AG10803 (cell line): Measurements from ENCODE around the gene RAB33B.

Experiments used
- DNase-seq: peaks from one replicate; pipeline ENCODE4 v3.0.0; 2010; ENCODE audit warnings: low read depth
- H3K4me3 ChIP-seq: 2 replicates; pipeline ENCODE4 v1.5.1; 2011; ENCODE audit warnings: mild to moderate bottlenecking, low read length, control low read depth
- TF ChIP-seq, protein P1 (sequence below): conservative IDR thresholded peaks from 2 replicates; pipeline ENCODE4 v1.5.1; 2011; ENCODE audit warnings: mild to moderate bottlenecking, low read length, control low read depth, inconsistent platforms

Gene RAB33B

DNA sequence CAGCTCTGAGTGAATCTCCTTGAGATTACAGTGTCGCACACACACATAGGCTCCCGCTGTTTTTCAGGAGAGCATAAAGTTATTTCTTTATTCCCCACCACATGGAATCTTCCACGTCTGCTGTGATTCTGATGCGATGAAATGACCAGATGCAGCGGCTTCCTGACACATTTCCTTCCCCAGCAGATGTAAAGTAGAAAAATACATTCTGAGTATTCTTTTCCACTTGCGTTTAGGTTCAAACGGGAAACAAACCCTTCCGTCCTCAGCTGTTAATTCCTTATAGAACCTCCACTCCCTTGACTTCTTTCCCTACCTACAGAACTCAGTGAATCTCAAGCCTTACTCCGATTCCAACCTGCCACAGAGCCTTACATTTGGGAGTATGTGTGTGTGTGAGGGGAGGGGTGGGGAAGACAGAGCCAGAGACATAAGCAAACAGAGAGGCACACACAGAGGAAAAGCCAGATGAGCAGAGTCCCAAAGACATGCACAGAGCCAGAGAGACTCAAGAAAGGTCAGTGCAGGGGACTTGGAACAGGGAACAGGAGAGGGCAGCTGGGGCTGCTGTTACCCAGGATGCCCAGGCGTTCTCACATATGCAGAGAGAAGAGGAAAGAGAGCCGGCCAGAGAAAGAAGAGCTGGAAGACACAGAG, 54.8 kb downstream of the RAB33B start:
- no peak for DNase-seq
- TF ChIP-seq, protein P1, sequence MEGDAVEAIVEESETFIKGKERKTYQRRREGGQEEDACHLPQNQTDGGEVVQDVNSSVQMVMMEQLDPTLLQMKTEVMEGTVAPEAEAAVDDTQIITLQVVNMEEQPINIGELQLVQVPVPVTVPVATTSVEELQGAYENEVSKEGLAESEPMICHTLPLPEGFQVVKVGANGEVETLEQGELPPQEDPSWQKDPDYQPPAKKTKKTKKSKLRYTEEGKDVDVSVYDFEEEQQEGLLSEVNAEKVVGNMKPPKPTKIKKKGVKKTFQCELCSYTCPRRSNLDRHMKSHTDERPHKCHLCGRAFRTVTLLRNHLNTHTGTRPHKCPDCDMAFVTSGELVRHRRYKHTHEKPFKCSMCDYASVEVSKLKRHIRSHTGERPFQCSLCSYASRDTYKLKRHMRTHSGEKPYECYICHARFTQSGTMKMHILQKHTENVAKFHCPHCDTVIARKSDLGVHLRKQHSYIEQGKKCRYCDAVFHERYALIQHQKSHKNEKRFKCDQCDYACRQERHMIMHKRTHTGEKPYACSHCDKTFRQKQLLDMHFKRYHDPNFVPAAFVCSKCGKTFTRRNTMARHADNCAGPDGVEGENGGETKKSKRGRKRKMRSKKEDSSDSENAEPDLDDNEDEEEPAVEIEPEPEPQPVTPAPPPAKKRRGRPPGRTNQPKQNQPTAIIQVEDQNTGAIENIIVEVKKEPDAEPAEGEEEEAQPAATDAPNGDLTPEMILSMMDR = no peak
- no peak overlapping the region for H3K4me3 ChIP-seq

DNA sequence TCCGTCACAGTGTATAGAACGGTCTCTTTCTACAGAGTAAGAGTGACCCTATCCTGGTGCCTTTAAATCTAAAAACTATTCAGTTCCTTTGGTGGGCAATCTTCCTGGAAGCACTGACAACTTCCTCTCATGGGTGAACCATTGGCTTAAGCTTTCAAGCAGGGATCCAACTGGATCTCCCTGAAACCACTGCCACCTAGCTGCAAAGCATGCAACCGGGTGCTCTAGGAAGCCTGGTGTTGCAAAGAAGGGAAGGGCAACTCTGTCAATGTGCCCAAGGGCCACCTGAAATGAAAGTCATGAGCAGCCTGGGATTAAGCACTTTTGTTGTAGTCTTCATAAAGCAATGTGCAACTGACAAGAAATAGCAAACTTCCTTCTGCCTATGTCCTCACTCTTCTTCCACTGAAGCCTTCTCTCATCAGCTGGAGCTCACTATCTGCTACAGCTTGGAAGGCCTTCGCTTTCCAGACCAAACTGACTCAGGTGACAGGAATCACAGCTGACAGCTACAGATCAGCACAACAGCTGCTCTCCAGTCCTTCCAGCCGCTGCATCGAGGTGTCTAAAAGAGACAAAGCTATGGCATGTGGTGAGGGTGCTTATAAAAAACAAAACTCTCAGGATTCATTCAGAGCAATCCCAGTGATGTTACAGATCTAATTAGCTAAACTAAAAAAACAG, 55.9 kb downstream of the RAB33B start:
- no peak overlapping the region for H3K4me3 ChIP-seq
- TF ChIP-seq, protein P1 = peak; percentile 32; the same call in 1 of the 2 replicates
- DNase-seq = no peak

DNA sequence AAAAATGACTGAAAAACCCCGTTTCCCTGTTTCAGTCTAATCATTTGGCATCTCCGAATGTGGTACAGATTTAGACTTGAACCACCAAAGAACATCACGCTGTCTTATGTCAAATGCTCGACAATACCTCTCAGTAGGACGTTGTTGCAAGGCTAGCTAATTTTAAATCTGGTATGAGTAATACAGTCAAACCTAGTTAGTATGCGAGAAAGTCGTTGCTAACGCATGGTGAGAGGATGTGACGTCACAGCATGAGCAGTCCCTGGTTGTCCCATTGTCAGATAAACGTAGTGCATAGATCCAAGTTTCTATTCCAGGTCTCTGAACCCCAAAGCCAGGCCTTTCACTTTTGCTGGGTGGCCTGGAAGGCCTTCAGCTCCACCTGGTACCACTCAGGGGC, 57.4 kb downstream of the RAB33B start:
- H3K4me3 ChIP-seq = no peak overlapping the region
- TF ChIP-seq, protein P1 = no peak
- DNase-seq = no peak

DNA sequence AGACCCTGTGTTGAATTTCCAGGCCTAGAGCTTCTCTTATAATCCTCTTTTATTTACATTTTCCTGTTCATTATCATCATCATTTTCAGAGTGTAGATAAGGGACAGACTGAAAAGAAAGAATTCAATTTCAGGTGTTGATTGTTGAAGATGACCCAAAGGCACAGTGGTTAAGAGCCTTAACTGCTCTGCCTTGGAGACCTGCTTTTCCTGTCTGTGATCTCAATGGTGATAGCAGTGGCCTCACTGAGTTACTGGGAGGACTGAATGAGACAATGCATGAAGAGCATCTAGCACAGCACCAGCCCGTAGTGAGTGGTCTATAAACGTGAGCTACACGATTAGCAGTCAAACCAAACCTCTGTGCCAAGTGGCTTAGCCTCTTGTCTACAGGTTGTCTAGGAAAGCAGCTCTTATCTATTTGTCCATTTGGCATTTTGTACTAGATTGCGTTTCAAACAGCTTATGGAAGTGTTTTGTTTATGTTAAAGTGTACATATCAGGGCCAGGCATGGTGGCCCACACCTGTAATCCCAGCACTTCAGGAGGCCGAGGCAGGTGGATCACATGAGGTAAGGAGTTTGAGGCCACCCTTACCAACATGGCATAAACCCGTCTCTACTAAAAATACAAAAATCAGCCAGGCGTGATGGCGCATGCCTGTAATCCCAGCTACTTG, 60.6 kb downstream of the RAB33B start:
- no peak for DNase-seq
- TF ChIP-seq, protein P1 = no peak
- no peak overlapping the region for H3K4me3 ChIP-seq

DNA sequence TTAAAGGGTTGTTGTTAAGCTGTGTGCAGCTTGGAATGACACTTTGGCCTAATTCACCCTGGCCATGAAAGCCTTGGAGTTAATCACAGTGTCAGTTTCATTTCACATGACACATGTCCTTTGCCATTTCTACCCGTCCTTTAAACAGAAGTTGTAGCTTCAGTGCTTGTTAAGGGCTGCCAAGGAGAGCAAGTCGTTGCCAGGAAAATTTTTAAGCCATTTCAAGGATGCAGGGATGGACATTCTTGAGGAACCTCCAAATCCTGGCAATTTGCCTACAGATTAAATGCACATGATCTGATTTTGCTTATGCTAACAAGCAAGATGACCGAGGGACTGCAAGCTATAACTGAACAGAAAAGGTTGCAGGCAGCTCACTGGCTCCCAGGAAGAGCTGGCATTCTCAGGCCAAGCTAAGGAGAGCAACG, 61.6 kb downstream of the RAB33B start:
- H3K4me3 ChIP-seq = no peak overlapping the region
- peak; percentile 49 for DNase-seq
- TF ChIP-seq, protein P1 = no peak

DNA sequence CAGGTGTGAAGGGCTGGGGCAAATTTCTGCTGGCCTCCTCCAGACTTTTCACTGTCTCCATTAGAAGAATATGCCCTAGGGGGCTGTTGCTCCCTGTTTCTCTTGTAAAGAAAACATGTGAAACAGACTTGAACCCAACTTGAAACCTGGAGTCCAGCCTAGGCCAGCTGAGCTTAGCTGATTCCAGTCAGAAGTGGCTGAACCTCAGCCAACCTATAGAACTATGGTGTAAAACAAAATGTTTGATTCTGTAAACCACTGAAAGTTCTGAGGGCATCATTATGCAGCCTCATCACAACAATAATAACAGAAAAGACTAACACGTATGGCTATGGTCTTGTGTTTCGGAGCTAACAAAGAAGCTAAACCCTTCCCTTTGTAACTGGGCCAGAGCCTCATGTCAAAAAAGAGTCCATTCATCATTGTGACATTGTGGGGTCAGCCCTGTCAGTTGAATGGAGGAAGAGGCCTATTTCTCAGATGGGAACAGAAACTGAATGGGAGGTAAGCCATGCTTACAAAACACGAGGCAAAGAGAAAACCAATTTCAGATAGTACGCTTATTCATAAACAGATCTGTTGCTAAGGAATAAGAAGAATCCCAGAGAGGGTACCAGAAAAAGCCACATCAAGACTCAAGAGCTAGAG, 68.0 kb downstream of the RAB33B start:
- no peak overlapping the region for H3K4me3 ChIP-seq
- TF ChIP-seq, protein P1 = no peak
- DNase-seq = no peak
